Gastrocnemius medialis (tissue), 4 donors: ENCODE data around the gene RAG2. TPM values are rescaled to one million over a fixed set of nuclear protein-coding genes. Genes with fewer than 3 reads are reported as not detected.

Experiments used
- ATAC-seq, 2 donors: fragments of 150-250 bp; one replicate each; pipeline ENCODE4 v1.9.1; 2016
- DNase-seq, 2 donors: peaks; one replicate each; pipeline ENCODE4 v3.0.0-alpha.2; 2019
- H3K27ac ChIP-seq, 4 donors: fragments of 200-600 bp; sonication (generic); 1 replicate in 1 of 4; 2 replicates in 3 of 4; pipeline ENCODE4 v1.5.1; 2016 to 2018; ENCODE audit warnings: mild to moderate bottlenecking in 2 of 4, moderate library complexity in 1 of 4
- H3K27me3 ChIP-seq, 3 donors: fragments of 200-600 bp; sonication (generic) in 2 of 3; 1 replicate in 1 of 3; 2 replicates in 2 of 3; pipeline versions ENCODE4 v1.5.1 to v1.6.0; 2016 to 2019; ENCODE audit warnings: mild to moderate bottlenecking in 1 of 3, moderate library complexity in 1 of 3
- H3K36me3 ChIP-seq, 2 donors: fragments of 200-600 bp; sonication (generic) in 1 of 2; one replicate each; pipeline ENCODE4 v1.5.1; 2017 to 2018
- H3K4me1 ChIP-seq, 2 donors: fragments of 200-600 bp; sonication (generic) in 1 of 2; one replicate each; pipeline ENCODE4 v1.5.1; 2016 to 2017; ENCODE audit warnings: mild to moderate bottlenecking in 2 of 2
- H3K4me3 ChIP-seq, 4 donors: fragments of 200-600 bp; sonication (generic) in 3 of 4; 1 replicate in 1 of 4; 2 replicates in 3 of 4; pipeline ENCODE4 v1.5.1; 2016 to 2019; ENCODE audit warnings: mild to moderate bottlenecking in 2 of 4
- H3K9me3 ChIP-seq, 3 donors: fragments of 200-600 bp; sonication (generic) in 2 of 3; 1 replicate in 1 of 3; 2 replicates in 2 of 3; pipeline ENCODE4 v1.5.1; 2016 to 2019
- POLR2A ChIP-seq, 2 donors: fragments of 450-650 bp; IDR thresholded peaks; one replicate each; pipeline ENCODE4 v1.6.1; 2017; ENCODE audit warnings: antibody characterized with exemption in 2 of 2, mild to moderate bottlenecking in 2 of 2, moderate library complexity in 2 of 2
- in situ Hi-C, 4 donors: fragments of 200-750 bp; cut with MboI; loops; one replicate each; pipeline versions ENCODE4 v1.15.0 to v1.8.0; 2017; ENCODE audit warnings: low sequenced_read_pairs in 4 of 4
- intact Hi-C: fragments of 100-400 bp; cut with DNase I; formaldehyde crosslinking; loops from one replicate; pipeline ENCODE4 v1.15.1; 2023; ENCODE audit warnings: low total_unique reads
- total RNA-seq, 4 donors: library from RNA; depleted of rRNA; stranded (reverse); fragments of >200 nt; gene quantifications; one replicate each; pipeline versions ENCODE4 v1.1.0 to v1.2.3, GENCODE V29; 2016
- TF ChIP-seq, protein P1 (sequence below), 5 experiments: fragments of 450-650 bp in 3 of 5; fragments of 200-600 bp in 2 of 5; sonication (generic) in 2 of 5; IDR thresholded peaks in 4 of 5; conservative IDR thresholded peaks in 1 of 5; 1 replicate in 4 of 5; 2 replicates in 1 of 5; pipeline ENCODE4 v1.5.1; 2016 to 2019; ENCODE audit warnings: antibody characterized with exemption in 5 of 5, mild to moderate bottlenecking in 3 of 5, moderate library complexity in 3 of 5

Gene RAG2
- total RNA-seq, 4 donors from 2014 or later, result not detected

DNA sequence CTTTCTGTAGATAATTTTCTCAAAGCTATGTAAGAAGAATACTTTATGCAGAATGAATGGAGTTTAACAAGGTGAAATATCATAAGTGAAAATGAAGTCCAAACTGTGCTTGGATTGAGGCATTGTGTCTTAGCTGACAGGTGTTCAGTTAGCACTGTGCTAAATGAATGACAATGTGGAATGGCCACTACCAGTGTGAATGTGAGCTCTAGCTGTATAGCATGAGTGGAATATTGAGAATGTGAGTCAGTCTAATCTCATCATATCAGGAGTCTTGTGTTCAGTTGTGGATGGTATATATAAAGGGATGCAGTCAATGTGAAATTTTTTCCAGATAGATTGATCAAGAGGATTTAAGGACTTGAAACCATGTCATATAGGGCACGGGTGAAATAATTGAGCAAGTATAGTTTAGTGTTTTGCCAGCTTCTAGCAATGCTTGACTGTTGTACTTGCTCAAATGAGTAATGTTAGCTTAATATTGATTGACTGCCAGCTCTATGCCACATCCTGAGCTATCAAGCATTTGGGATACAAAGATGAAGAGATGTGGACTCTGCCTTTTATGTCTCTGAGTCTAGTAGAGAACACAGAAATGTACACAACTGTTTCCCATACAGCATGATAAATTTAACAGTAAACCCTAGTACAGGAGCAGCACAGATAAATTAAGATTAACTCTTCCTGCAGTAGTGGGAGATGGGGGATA lies 10.6 kb upstream of the RAG2 start:
- H3K36me3 ChIP-seq, result peaks cover 0 to 13% of the 10 kb centered on the region in 2 donors
- no peaks in the 10 kb centered on the region for H3K9me3 ChIP-seq
- DNase-seq (no peak), ATAC-seq (no peak)
- H3K27me3 ChIP-seq, result no peaks in the 10 kb centered on the region
- TF ChIP-seq, protein P1, sequence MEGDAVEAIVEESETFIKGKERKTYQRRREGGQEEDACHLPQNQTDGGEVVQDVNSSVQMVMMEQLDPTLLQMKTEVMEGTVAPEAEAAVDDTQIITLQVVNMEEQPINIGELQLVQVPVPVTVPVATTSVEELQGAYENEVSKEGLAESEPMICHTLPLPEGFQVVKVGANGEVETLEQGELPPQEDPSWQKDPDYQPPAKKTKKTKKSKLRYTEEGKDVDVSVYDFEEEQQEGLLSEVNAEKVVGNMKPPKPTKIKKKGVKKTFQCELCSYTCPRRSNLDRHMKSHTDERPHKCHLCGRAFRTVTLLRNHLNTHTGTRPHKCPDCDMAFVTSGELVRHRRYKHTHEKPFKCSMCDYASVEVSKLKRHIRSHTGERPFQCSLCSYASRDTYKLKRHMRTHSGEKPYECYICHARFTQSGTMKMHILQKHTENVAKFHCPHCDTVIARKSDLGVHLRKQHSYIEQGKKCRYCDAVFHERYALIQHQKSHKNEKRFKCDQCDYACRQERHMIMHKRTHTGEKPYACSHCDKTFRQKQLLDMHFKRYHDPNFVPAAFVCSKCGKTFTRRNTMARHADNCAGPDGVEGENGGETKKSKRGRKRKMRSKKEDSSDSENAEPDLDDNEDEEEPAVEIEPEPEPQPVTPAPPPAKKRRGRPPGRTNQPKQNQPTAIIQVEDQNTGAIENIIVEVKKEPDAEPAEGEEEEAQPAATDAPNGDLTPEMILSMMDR (IDR thresholded peaks at IDR 0.05 in 4 of 5, conservative IDR thresholded peaks at IDR 0.05 in 1 of 5), result no peak
- no peak for TF ChIP-seq POLR2A (IDR thresholded peaks at IDR 0.05)
- H3K27ac ChIP-seq, result no peak overlapping the region
- no peak overlapping the region for H3K4me3 ChIP-seq
- peaks cover 0 to 5% of the 10 kb centered on the region in 2 donors for H3K4me1 ChIP-seq
- intact Hi-C loops, result no loop called here
- in situ Hi-C loops, result no loop called here

DNA sequence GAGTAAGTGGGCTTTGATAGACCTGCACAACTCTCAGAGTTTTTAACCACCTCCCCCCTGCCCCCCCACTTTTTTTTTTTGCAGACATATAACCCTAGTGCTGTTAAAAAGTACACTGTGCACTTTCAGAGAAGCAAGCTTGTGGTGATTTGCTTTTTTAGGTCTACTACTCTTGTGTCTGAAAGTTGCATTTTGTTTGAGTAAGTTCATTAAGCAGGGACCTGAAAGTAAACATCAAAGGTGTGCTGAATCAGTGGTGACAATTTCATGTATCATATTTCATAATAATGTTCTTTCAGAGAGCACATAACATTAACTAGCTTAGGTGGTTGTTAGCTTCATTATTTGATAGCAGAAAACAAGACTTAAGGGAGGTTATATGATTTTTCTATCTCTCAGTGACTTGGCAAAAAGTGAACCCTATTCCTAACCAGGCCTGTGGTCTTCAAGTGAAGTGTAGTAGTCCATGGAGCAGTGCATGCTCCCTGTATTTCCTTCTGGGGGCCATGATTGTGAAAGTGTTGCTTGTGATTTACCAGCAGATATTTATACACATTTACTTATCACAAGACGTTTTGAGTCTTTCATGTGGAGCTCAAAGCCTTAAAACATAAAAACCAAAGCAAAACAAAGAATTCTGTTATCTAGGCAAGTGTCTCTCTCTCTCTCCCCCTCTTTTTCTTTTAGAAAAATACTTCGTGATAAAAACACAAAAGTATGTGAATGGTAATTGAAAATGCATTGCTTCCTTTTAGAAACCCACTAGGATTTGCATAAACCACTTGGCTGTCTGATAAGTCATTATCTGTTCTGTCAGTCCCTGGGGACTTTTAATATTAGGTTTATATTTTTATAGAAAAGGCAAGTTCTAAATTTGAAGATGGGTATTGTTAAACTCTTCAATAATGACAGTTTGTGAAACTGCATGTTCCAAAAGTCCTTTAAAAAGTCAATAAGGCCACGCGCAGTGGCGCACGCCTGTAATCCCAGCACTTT lies 7.5 kb upstream of the RAG2 start:
- Histone ChIP-seq H3K27me3 (no peaks in the 10 kb centered on the region), H3K27ac (no peak overlapping the region), H3K36me3 (peaks cover 0 to 5% of the 10 kb centered on the region in 2 donors), H3K4me1 (peaks cover 0 to 5% of the 10 kb centered on the region in 2 donors), H3K9me3 (no peaks in the 10 kb centered on the region), H3K4me3 (no peak overlapping the region)
- intact Hi-C loops (no loop called here), in situ Hi-C loops (no loop called here)
- ATAC-seq (no peak), DNase-seq (no peak)
- TF ChIP-seq, protein P1 (IDR thresholded peaks at IDR 0.05 in 4 of 5, conservative IDR thresholded peaks at IDR 0.05 in 1 of 5), result no peak
- TF ChIP-seq POLR2A (IDR thresholded peaks at IDR 0.05), result no peak

DNA sequence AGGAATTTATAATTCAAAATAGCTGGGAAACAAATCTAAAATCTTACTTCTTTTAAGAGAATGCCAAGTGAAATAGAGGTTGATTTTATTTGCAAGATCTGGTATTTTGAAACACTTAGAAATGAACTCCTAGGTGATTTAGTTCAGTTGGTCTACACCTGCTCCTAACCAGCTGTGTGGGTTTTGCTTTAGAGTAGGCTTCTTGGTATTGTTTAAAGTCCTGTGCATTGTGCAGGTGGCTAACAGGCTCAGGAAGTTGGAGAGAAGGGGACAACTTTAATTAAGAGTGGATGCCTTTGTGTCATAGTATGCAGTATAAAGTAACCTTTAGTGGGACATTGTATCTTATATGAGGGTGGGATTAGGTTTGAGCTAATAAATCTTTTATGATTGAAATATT lies 4.1 kb upstream of the RAG2 start:
- DNase-seq (no peak), ATAC-seq (no peak)
- Histone ChIP-seq H3K27ac (no peak overlapping the region), H3K36me3 (no peaks in the 10 kb centered on the region), H3K27me3 (no peaks in the 10 kb centered on the region), H3K4me1 (peaks cover 0 to 5% of the 10 kb centered on the region in 2 donors), H3K4me3 (no peak overlapping the region), H3K9me3 (no peaks in the 10 kb centered on the region)
- intact Hi-C loops, result no loop called here
- in situ Hi-C loops, result no loop called here
- TF ChIP-seq, protein P1 (IDR thresholded peaks at IDR 0.05 in 4 of 5, conservative IDR thresholded peaks at IDR 0.05 in 1 of 5), result no peak
- no peak for TF ChIP-seq POLR2A (IDR thresholded peaks at IDR 0.05)

DNA sequence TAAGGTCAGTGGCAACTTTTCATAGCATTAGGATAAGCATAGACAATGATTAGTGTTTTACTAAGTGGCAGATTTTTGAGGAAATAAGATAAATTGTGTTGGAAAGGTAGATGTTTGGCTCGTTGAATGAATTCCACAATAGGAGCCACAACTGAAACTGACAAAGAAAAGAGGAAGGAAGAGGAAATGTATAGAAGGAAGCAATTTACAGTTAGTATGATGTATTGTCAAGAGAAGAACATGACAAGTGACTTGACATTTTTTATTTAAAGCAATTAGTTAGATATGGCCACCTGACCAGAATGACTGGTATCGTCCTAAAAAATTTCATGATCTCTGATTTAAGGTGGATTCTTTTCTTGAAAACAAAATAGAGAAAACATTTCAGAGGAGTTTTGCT lies 3.1 kb upstream of the RAG2 start:
- Histone ChIP-seq H3K9me3 (no peaks in the 10 kb centered on the region), H3K4me1 (peaks cover 0 to 5% of the 10 kb centered on the region in 2 donors), H3K4me3 (no peak overlapping the region), H3K27me3 (no peaks in the 10 kb centered on the region), H3K36me3 (no peaks in the 10 kb centered on the region), H3K27ac (no peak overlapping the region)
- ATAC-seq, result no peak
- in situ Hi-C loops (no loop called here), intact Hi-C loops (no loop called here)
- no peak for DNase-seq
- TF ChIP-seq, protein P1 (IDR thresholded peaks at IDR 0.05 in 4 of 5, conservative IDR thresholded peaks at IDR 0.05 in 1 of 5), result no peak
- TF ChIP-seq POLR2A (IDR thresholded peaks at IDR 0.05), result no peak
